ENCODE data around the gene ST3GAL6. TPM values are rescaled to one million over a fixed set of nuclear protein-coding genes. Genes with fewer than 3 reads are reported as not detected.

Gene ST3GAL6, protein sequence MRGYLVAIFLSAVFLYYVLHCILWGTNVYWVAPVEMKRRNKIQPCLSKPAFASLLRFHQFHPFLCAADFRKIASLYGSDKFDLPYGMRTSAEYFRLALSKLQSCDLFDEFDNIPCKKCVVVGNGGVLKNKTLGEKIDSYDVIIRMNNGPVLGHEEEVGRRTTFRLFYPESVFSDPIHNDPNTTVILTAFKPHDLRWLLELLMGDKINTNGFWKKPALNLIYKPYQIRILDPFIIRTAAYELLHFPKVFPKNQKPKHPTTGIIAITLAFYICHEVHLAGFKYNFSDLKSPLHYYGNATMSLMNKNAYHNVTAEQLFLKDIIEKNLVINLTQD
- polyA plus RNA-seq (2013, experiment 1 of 2) = 5.3 TPM
- 8.2 TPM for polyA plus RNA-seq (2013, experiment 2 of 2)

DNA sequence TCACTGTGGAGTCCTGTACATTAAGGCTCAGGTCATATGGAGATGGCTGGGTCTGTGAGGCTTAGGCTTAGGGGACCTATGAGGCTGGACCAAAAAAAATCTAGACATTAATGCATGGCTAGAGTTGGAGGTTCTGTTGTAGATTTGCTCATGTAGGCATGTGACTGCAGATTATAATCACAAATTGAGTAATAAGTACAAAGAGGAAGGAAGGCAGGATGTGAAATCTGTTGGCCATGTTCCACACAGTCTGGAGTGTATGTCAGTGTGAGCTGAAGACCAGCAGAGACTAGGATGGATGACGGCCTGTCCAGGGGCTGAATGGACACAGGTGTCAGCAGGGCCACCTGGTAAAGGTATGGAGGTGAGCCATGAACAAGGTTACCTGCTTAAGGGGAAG, at the start of gene ST3GAL6:
TSS of gene ST3GAL6 (plus strand) at position 265 of the 400 bp plus-strand sequence. CDS start 5,101 bp downstream, outside the sequence.
- no peaks in the 10 kb centered on the region; the same call in 1 of the 2 replicates for H3K4me1 ChIP-seq (ENCODE audit: insufficient read depth, low read length)
- H3K9me3 ChIP-seq (ENCODE audit: insufficient read depth, low read depth, low read length) = no peaks in the 10 kb centered on the region
- no peak within 1 kb of the TSS for H3K27ac ChIP-seq (ENCODE audit: low read depth, low read length)
- H3K4me3 ChIP-seq (ENCODE audit: low read length) = no peak within 1 kb of the TSS
- 94% methylated on average over 1 of the region's 1 CpG for WGBS
- no peaks in the 10 kb centered on the region for H3K27me3 ChIP-seq (ENCODE audit: insufficient read depth, low read length)
- H3K9ac ChIP-seq (ENCODE audit: low read depth, low read length) = no peak within 1 kb of the TSS
- no peaks in the 10 kb centered on the region for H3K36me3 ChIP-seq (ENCODE audit: insufficient read depth, low read length)

DNA sequence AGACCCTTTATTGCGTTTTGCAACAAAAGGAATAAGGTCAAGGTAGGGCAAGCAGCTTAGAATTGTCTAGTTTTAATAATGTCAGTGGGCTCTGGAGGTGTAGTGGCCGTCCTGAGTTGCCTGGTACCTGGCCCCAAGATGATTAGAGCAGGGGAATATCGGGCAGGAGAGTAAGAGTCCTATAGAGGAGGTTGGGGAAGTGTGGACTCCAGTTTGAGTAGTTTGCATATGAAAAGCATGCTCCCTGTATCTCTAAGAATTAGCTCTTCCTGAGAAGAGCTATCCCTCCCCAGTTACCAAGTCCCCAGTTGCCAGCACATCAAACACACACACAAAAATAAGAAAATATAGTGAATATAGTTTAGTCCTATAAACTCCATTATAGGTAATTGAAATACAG, 49.2 kb upstream of the ST3GAL6 start:
- Histone ChIP-seq H3K27me3 (ENCODE audit: insufficient read depth, low read length) (no peaks in the 10 kb centered on the region), H3K27ac (ENCODE audit: low read depth, low read length) (no peak overlapping the region)
- 61% methylated on average over 3 of the region's 3 CpGs for WGBS

DNA sequence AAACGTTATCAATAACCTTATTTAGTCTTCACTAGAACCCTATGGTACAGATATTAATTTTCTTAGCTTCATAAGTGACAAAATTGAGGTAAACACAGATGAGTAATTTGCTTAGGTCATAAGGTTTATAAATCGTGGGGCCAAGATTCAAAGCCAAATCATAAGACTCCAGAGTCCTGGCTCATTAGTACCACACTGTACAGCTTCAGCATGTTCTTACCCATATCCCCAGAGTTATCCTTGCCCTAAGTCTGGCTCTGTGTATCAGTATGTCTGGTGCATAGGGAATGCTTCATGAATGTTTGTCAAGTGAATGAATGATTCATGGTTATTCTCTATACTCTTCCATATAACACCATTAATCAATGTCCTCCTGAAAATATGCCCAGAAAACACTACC, 45.6 kb upstream of the ST3GAL6 start:
- Histone ChIP-seq H3K9me3 (ENCODE audit: insufficient read depth, low read depth, low read length) (no peaks in the 10 kb centered on the region), H3K9ac (ENCODE audit: low read depth, low read length) (no peak overlapping the region), H3K27me3 (ENCODE audit: insufficient read depth, low read length) (no peaks in the 10 kb centered on the region), H3K4me3 (ENCODE audit: low read length) (no peak overlapping the region), H3K36me3 (ENCODE audit: insufficient read depth, low read length) (no peaks in the 10 kb centered on the region), H3K27ac (ENCODE audit: low read depth, low read length) (no peak overlapping the region), H3K4me1 (ENCODE audit: insufficient read depth, low read length) (peaks cover 18% of the 10 kb centered on the region; the same call in 1 of the 2 replicates)
- WGBS = 97% methylated on average over 2 of the region's 2 CpGs

More for the DNA sequence above, 49.2 kb upstream of the ST3GAL6 start:
- Histone ChIP-seq H3K36me3 (ENCODE audit: insufficient read depth, low read length) (no peaks in the 10 kb centered on the region), H3K4me1 (ENCODE audit: insufficient read depth, low read length) (peaks cover 16% of the 10 kb centered on the region; the same call in 1 of the 2 replicates), H3K9me3 (ENCODE audit: insufficient read depth, low read depth, low read length) (no peaks in the 10 kb centered on the region), H3K9ac (ENCODE audit: low read depth, low read length) (no peak overlapping the region), H3K4me3 (ENCODE audit: low read length) (no peak overlapping the region)

DNA sequence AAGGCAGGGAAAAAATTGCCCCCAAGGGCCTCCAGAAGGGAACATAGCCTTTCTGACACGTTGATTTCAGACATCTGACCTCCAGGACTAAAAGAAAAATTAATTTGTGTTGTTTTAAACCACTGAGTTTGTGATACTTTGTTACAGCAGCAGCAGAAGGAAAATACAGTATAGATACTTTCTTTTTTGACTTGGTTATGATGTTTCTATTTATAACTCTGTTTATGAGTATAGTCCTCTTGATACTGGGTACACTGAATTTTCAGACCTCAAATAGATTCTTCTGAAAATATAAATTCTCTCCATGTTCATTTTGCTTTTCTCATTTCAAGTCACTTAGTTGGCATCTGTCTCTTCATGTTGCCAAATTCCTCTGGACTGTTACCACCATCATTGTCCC, 44.4 kb upstream of the ST3GAL6 start:
- no peak overlapping the region for H3K9ac ChIP-seq (ENCODE audit: low read depth, low read length)
- H3K4me1 ChIP-seq (ENCODE audit: insufficient read depth, low read length) = peaks cover 23% of the 10 kb centered on the region; the same call in 1 of the 2 replicates
- H3K27me3 ChIP-seq (ENCODE audit: insufficient read depth, low read length) = no peaks in the 10 kb centered on the region
- 81% methylated on average over 1 of the region's 1 CpG for WGBS
- H3K36me3 ChIP-seq (ENCODE audit: insufficient read depth, low read length) = no peaks in the 10 kb centered on the region
- no peak overlapping the region for H3K27ac ChIP-seq (ENCODE audit: low read depth, low read length)
- H3K9me3 ChIP-seq (ENCODE audit: insufficient read depth, low read depth, low read length) = no peaks in the 10 kb centered on the region
- H3K4me3 ChIP-seq (ENCODE audit: low read length) = no peak overlapping the region

DNA sequence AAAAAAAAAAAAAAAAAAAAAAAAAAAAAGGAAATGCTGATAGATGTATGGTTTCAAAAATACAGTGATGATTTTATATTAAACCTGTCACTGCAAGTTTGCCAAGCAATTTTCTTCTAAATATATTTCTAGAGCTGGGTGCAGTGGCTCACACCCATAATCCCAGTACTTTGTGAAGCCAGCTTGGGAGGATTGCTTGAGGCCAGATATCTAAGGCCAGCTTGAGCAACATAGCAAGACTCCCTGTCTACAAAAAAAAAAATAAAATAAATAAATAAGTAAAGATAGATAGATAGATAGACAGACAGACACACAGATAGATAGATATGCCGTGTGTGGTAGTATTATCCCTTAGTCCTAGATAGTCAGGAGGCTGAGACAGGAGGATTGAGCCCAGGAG, 41.4 kb upstream of the ST3GAL6 start:
- 93% methylated on average over 1 of the region's 1 CpG for WGBS

DNA sequence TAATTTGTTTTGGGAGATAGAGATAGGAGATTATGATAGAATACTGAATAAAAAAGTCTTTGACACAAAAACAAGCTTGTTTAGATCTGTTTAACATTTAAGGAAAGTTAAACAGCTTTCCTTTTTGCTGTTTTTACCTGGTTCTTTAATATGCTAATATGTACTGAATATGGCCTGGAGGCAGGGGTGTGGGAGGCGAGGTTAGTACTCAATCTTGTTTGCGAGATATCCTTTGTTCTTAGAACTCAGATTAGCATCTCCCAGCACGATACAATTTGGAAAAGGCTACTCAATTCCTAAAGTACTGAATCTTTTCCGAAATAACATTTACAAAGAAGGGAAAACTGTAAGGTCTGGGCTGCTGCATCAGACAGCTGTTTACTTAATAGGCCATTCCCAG, 40.8 kb upstream of the ST3GAL6 start:
- Histone ChIP-seq H3K27me3 (ENCODE audit: insufficient read depth, low read length) (no peaks in the 10 kb centered on the region), H3K36me3 (ENCODE audit: insufficient read depth, low read length) (no peaks in the 10 kb centered on the region), H3K9me3 (ENCODE audit: insufficient read depth, low read depth, low read length) (no peaks in the 10 kb centered on the region), H3K27ac (ENCODE audit: low read depth, low read length) (peak overlapping the region; percentile 76; the same call in 1 of the 2 replicates), H3K4me1 (ENCODE audit: insufficient read depth, low read length) (peaks cover 22% of the 10 kb centered on the region; the same call in 1 of the 2 replicates), H3K4me3 (ENCODE audit: low read length) (no peak overlapping the region), H3K9ac (ENCODE audit: low read depth, low read length) (no peak overlapping the region)
- WGBS = 4% methylated on average over 3 of the region's 4 CpGs

More for the DNA sequence above, 41.4 kb upstream of the ST3GAL6 start:
- no peaks in the 10 kb centered on the region for H3K27me3 ChIP-seq (ENCODE audit: insufficient read depth, low read length)
- no peak overlapping the region for H3K27ac ChIP-seq (ENCODE audit: low read depth, low read length)
- H3K4me3 ChIP-seq (ENCODE audit: low read length) = no peak overlapping the region
- H3K9me3 ChIP-seq (ENCODE audit: insufficient read depth, low read depth, low read length) = no peaks in the 10 kb centered on the region
- no peaks in the 10 kb centered on the region for H3K36me3 ChIP-seq (ENCODE audit: insufficient read depth, low read length)
- H3K4me1 ChIP-seq (ENCODE audit: insufficient read depth, low read length) = peaks cover 22% of the 10 kb centered on the region; the same call in 1 of the 2 replicates
- H3K9ac ChIP-seq (ENCODE audit: low read depth, low read length) = no peak overlapping the region

DNA sequence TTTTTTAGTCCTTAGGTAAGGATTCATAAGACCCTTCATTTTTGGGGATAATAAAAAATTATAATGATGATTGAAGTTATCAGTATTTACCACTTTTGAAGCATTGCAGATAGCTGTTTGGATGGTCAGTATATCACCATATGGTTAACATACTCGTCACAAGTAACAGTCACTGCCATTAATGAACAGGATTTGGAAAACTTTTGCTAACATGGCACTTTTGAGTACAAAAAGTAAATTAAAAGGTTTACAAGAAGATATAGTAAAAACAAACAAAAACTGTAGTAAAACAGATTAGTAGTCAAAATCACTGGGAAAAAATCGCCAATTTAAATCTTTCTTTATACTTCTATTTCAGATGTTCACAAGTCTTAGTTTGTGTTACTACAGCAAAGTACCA, 37.8 kb upstream of the ST3GAL6 start:
- no peaks in the 10 kb centered on the region for H3K9me3 ChIP-seq (ENCODE audit: insufficient read depth, low read depth, low read length)
- H3K4me1 ChIP-seq (ENCODE audit: insufficient read depth, low read length) = peaks cover 22% of the 10 kb centered on the region; the same call in 1 of the 2 replicates
- WGBS = 100% methylated on average over 2 of the region's 2 CpGs
- 0 out of 2 replicates have a peak, but pooled peaks cover 1% of the 10 kb centered on the region for H3K27me3 ChIP-seq (ENCODE audit: insufficient read depth, low read length)
- no peaks in the 10 kb centered on the region for H3K36me3 ChIP-seq (ENCODE audit: insufficient read depth, low read length)
- H3K27ac ChIP-seq (ENCODE audit: low read depth, low read length) = no peak overlapping the region
- H3K4me3 ChIP-seq (ENCODE audit: low read length) = no peak overlapping the region
- no peak overlapping the region for H3K9ac ChIP-seq (ENCODE audit: low read depth, low read length)

DNA sequence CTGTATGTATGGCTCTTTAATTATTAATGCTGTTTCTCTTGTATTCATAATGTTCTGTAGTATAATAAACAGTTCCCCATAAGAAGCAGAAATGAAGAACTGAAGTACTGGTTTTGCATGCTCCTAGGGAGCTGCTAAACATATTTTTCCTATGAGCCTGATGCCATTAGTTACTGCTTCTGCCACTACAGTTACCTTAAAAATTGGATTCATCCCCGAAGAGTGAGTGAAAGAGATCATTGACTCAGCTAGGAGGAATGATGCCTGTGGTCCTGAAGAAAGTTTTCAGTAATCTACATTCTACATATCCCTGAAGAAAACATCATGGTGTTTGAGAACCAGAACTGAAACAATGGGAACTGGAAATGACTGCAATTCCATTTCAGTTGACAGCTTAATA, 37.1 kb upstream of the ST3GAL6 start:
- no peak overlapping the region for H3K4me3 ChIP-seq (ENCODE audit: low read length)
- peaks cover 9% of the 10 kb centered on the region; the same call in 1 of the 2 replicates for H3K27me3 ChIP-seq (ENCODE audit: insufficient read depth, low read length)

DNA sequence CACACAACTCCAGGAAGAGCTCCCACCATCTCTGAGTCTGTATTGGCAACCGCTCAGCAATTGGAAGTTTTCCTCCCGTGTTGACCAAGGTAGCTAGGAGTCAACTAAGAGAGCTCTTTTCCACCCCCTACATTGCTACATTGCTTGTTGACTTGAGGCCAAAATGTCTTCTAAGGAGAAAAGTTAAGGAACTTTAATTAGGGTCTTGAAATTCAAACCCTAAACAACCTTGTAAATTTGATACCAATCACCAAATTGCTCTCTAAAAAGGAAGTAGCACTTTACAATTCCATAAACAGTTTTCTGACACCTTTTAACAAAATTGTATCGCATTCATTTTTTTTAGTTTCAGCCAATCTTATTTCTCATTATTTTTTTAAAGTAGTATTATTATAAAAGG, 35.5 kb upstream of the ST3GAL6 start:
- Histone ChIP-seq H3K4me1 (ENCODE audit: insufficient read depth, low read length) (peaks cover 19% of the 10 kb centered on the region), H3K9me3 (ENCODE audit: insufficient read depth, low read depth, low read length) (no peaks in the 10 kb centered on the region), H3K4me3 (ENCODE audit: low read length) (no peak overlapping the region), H3K27me3 (ENCODE audit: insufficient read depth, low read length) (peaks cover 16% of the 10 kb centered on the region), H3K36me3 (ENCODE audit: insufficient read depth, low read length) (no peaks in the 10 kb centered on the region), H3K27ac (ENCODE audit: low read depth, low read length) (no peak overlapping the region), H3K9ac (ENCODE audit: low read depth, low read length) (no peak overlapping the region)
- 78% methylated on average over 3 of the region's 3 CpGs for WGBS

More for the DNA sequence above, 37.1 kb upstream of the ST3GAL6 start:
- H3K4me1 ChIP-seq (ENCODE audit: insufficient read depth, low read length) = peaks cover 22% of the 10 kb centered on the region; the same call in 1 of the 2 replicates
- no peaks in the 10 kb centered on the region for H3K9me3 ChIP-seq (ENCODE audit: insufficient read depth, low read depth, low read length)
- 63% methylated on average over 1 of the region's 1 CpG for WGBS
- H3K27ac ChIP-seq (ENCODE audit: low read depth, low read length) = no peak overlapping the region
- no peak overlapping the region for H3K9ac ChIP-seq (ENCODE audit: low read depth, low read length)
- no peaks in the 10 kb centered on the region for H3K36me3 ChIP-seq (ENCODE audit: insufficient read depth, low read length)

DNA sequence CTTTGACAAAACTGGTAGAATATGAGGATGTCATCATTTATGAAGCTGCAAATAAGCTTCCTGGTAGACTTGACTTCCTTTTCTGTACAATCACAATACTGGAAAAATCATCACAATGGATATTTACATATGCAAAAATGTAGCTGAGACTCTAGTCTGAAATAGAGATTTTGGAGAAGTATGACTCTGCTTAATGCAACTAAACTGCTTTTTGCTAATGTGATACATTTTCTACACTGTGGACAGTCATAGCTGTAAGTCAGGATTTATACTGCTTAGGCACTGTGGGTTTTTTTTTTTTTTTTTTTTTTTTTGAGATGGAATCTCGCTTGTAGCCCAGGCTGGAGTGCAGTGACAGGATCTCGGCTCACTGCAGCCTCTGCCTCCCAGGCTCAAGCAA, 34.5 kb upstream of the ST3GAL6 start:
- no peak overlapping the region for H3K27ac ChIP-seq (ENCODE audit: low read depth, low read length)
- WGBS = 89% methylated on average over 2 of the region's 2 CpGs
- peaks cover 26% of the 10 kb centered on the region for H3K27me3 ChIP-seq (ENCODE audit: insufficient read depth, low read length)
- no peak overlapping the region for H3K9ac ChIP-seq (ENCODE audit: low read depth, low read length)
- no peaks in the 10 kb centered on the region for H3K36me3 ChIP-seq (ENCODE audit: insufficient read depth, low read length)
- H3K4me3 ChIP-seq (ENCODE audit: low read length) = no peak overlapping the region
- peaks cover 13% of the 10 kb centered on the region for H3K4me1 ChIP-seq (ENCODE audit: insufficient read depth, low read length)
- no peaks in the 10 kb centered on the region for H3K9me3 ChIP-seq (ENCODE audit: insufficient read depth, low read depth, low read length)

DNA sequence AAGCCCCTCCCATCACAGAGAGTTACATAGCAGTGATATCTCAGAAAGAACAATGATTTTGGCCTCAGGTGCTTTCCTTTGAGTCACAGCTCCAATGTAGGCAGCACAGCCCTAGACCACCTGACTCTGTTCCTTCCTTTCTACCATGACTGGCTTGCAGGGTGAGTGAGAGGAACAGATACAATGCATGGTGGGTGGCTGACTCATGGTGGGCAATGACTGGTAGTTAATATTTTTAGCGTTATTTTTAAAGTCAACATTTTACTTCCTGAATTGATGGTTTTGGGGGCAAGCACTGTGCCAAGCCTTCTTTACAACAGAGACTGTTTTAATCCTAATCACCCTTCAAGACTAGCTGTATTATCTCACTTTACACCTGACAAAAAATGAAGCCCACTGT, 32.8 kb upstream of the ST3GAL6 start:
- Histone ChIP-seq H3K4me1 (ENCODE audit: insufficient read depth, low read length) (peaks cover 17% of the 10 kb centered on the region), H3K9ac (ENCODE audit: low read depth, low read length) (no peak overlapping the region), H3K36me3 (ENCODE audit: insufficient read depth, low read length) (no peaks in the 10 kb centered on the region), H3K27ac (ENCODE audit: low read depth, low read length) (no peak overlapping the region), H3K27me3 (ENCODE audit: insufficient read depth, low read length) (peaks cover 42% of the 10 kb centered on the region), H3K9me3 (ENCODE audit: insufficient read depth, low read depth, low read length) (no peaks in the 10 kb centered on the region), H3K4me3 (ENCODE audit: low read length) (no peak overlapping the region)
- 100% methylated on average over 1 of the region's 1 CpG for WGBS
